Naive thymus-derived CD4-positive, alpha-beta T cell (primary cell): ENCODE measurements around the gene CRACR2B. TPM values are rescaled to one million over a fixed set of nuclear protein-coding genes. Genes with fewer than 3 reads are reported as not detected.

Experiments used
- ATAC-seq: fragments of 150-1000 bp; cut with Tn5 transposase; 2 replicates; pipeline ENCODE4 v1.10.0; 2021; ENCODE audit warnings: mild to moderate bottlenecking, moderate library complexity
- CTCF ChIA-PET: fragments of 350-600 bp; sonication (Branson Sonifier 250); formaldehyde crosslinking; loops from one replicate; lab custom pipeline; 2021; ENCODE audit warnings: antibody characterized with exemption; lab: Charles Lee
- POLR2A ChIA-PET: fragments of 350-600 bp; sonication (Branson Sonifier 250); formaldehyde crosslinking; loops from one replicate; lab custom pipeline; 2021; ENCODE audit warnings: antibody characterized with exemption, inconsistent platforms; lab: Charles Lee
- DNase-seq, 9 donors: peaks; one replicate each; pipeline versions ENCODE4 v3.0.0 to v3.0.0-alpha.2; 2020 to 2022; ENCODE audit warnings: mixed read lengths in 1 of 9
- H3K27ac ChIP-seq: one replicate; pipeline ENCODE4 v1.7.0; 2013; ENCODE audit warnings: mild to moderate bottlenecking, low read depth, low read length, moderate library complexity
- H3K27me3 ChIP-seq, 2 donors: one replicate each; pipeline ENCODE4 v1.7.0; 2013; ENCODE audit warnings: low read length in 2 of 2, mild to moderate bottlenecking in 2 of 2, moderate library complexity in 2 of 2; ENCODE audit not compliant: control insufficient read depth in 2 of 2, insufficient read depth in 2 of 2
- H3K36me3 ChIP-seq, 3 experiments: 1 replicate in 2 of 3; 2 replicates in 1 of 3; pipeline ENCODE4 v1.7.0; 2013; ENCODE audit warnings: low read length in 3 of 3, mild to moderate bottlenecking in 3 of 3, moderate library complexity in 1 of 3; ENCODE audit not compliant: insufficient read depth in 3 of 3, control insufficient read depth in 2 of 3
- H3K4me1 ChIP-seq, 2 donors: one replicate each; pipeline ENCODE4 v1.7.0; 2013; ENCODE audit warnings: low read length in 2 of 2, mild to moderate bottlenecking in 2 of 2, moderate library complexity in 1 of 2; ENCODE audit not compliant: control insufficient read depth in 2 of 2, insufficient read depth in 2 of 2
- H3K4me3 ChIP-seq: 2 replicates; pipeline ENCODE4 v1.7.0; 2013; ENCODE audit warnings: mild to moderate bottlenecking, low read length
- H3K9me3 ChIP-seq, 3 experiments: 1 replicate in 2 of 3; 2 replicates in 1 of 3; pipeline ENCODE4 v1.7.0; 2013; ENCODE audit warnings: low read length in 3 of 3; ENCODE audit not compliant: control insufficient read depth in 2 of 3
- H3K27ac Mint-ChIP-seq, 9 donors: one replicate each; pipeline ENCODE4 v1.8.0; 2020 to 2022; ENCODE audit warnings: mixed read lengths in 9 of 9, mild to moderate bottlenecking in 8 of 9, moderate library complexity in 5 of 9, inconsistent platforms in 2 of 9
- H3K27me3 Mint-ChIP-seq, 5 donors: one replicate each; pipeline ENCODE4 v1.8.0; 2021 to 2022; ENCODE audit warnings: mixed read lengths in 5 of 5, mild to moderate bottlenecking in 1 of 5
- H3K36me3 Mint-ChIP-seq, 5 donors: one replicate each; pipeline ENCODE4 v1.8.0; 2020 to 2022; ENCODE audit warnings: mixed read lengths in 5 of 5, mild to moderate bottlenecking in 3 of 5, inconsistent platforms in 1 of 5
- H3K4me1 Mint-ChIP-seq, 7 donors: one replicate each; pipeline ENCODE4 v1.8.0; 2020 to 2022; ENCODE audit warnings: mixed read lengths in 7 of 7, mild to moderate bottlenecking in 3 of 7, inconsistent platforms in 1 of 7
- H3K4me3 Mint-ChIP-seq, 10 donors: one replicate each; pipeline ENCODE4 v1.8.0; 2020 to 2022; ENCODE audit warnings: mild to moderate bottlenecking in 10 of 10, mixed read lengths in 10 of 10, moderate library complexity in 6 of 10, inconsistent platforms in 2 of 10
- H3K9me3 Mint-ChIP-seq, 11 donors: one replicate each; pipeline ENCODE4 v1.8.0; 2020 to 2022; ENCODE audit warnings: mixed read lengths in 11 of 11, mild to moderate bottlenecking in 4 of 11, inconsistent platforms in 1 of 11, moderate library complexity in 1 of 11
- intact Hi-C, 2 donors: fragments of 100-400 bp; cut with micrococcal nuclease; formaldehyde crosslinking; loops; one replicate each; pipeline ENCODE4 v1.15.1; 2023
- polyA plus RNA-seq, 2 donors: library from polyadenylated mRNA; unstranded; fragments of 300-500 nt; fragmentation: Illumina TruSeq; gene quantifications; one replicate each; pipeline ENCODE4 v1.2.3, GENCODE V29; 2021
- total RNA-seq, 6 experiments: library from RNA in 5 of 6; stranded (reverse) in 5 of 6; gene quantifications; 1 replicate in 5 of 6; 2 replicates in 1 of 6; pipeline ENCODE4 v1.2.3 and lab custom pipeline; 2021 to 2026

CRACR2B gene
- total and polyA plus RNA-seq, 7 experiments from 2014 or later = 0.62 to 3.9 (median 2.0) TPM; not detected in 3

DNA sequence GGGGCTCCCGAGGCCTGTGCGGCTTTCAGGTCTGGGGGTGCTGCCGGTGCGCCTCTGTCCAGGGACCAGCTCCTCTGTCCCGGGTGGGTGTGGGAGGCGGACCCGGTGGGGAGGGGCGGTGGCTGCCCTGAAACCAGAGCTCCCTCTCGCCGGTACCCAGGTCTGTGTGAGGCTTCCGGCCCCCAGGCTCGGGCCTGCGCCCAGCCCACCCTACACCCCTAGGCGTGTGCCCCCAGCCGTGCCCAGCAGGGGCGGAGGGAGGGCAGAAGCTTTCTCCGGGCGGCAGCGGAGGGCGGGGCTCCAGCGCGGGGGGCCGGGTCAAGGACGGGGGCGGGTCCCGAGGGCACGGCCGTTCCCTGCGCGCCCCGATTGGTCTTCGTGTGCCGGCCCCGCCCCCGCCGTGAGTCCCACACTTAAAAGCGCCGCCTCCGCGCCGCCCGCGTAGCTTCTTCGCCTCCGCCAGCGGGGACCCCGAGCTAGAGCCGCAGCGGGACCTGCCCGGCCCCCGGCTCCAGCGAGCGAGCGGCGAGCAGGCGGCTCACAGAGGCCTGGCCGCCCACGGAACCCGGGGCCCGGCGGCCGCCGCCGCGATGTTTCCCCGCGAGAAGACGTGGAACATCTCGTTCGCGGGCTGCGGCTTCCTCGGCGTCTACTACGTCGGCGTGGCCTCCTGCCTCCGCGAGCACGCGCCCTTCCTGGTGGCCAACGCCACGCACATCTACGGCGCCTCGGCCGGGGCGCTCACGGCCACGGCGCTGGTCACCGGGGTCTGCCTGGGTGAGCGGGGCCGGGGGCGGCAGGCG, 8.4 kb upstream of the CRACR2B start:
- Mint-ChIP-seq H3K36me3 (no peaks in the 10 kb centered on the region), H3K27me3 (no peaks in the 10 kb centered on the region), H3K4me3 (peak overlapping the region; percentile 82 to 92 (median 86)), H3K4me1 (peaks cover 0 to 24% (median 13%) of the 10 kb centered on the region in 7 donors), H3K9me3 (no peaks in the 10 kb centered on the region), H3K27ac (peak overlapping the region in 7 of 9 donors; percentile 67 to 93 (median 86))
- H3K27me3 ChIP-seq = no peaks in the 10 kb centered on the region
- ChIA-PET POLR2A (interaction anchor here (0.5 to 5.1 kb wide), 21 partner anchors 8 to 612 kb away, joined by 3 to 79 read pairs (median 6); partner anchors contain the start of genes BET1L, CD151, CRACR2B and DEAF1), CTCF (interaction anchor here (0.5 to 1.2 kb wide), 5 partner anchors 8 to 612 kb away, joined by 3 to 6 read pairs (median 3); partner anchors contain the start of genes BET1L and RIC8A)
- H3K9me3 ChIP-seq = no peaks in the 10 kb centered on the region
- H3K4me3 ChIP-seq = peak overlapping the region; percentile 86
- ATAC-seq (peak; percentile 86), DNase-seq (peak; percentile 85 to 95 (median 92))
- peaks cover 12 to 15% of the 10 kb centered on the region in 2 donors for H3K4me1 ChIP-seq
- intact Hi-C loops = loop anchor here (1.0 kb wide), 6 partner anchors 10 to 313 kb away; partner anchors contain the start of genes RPLP2 (in 2 of the 2), PIDD1 (in 1 of the 2), POLR2L (in 1 of the 2) and SLC25A22 (in 1 of the 2)
- H3K27ac ChIP-seq = peak overlapping the region; percentile 91
- peaks cover 0 to 40% (median 0%) of the 10 kb centered on the region in 3 experiments for H3K36me3 ChIP-seq

DNA sequence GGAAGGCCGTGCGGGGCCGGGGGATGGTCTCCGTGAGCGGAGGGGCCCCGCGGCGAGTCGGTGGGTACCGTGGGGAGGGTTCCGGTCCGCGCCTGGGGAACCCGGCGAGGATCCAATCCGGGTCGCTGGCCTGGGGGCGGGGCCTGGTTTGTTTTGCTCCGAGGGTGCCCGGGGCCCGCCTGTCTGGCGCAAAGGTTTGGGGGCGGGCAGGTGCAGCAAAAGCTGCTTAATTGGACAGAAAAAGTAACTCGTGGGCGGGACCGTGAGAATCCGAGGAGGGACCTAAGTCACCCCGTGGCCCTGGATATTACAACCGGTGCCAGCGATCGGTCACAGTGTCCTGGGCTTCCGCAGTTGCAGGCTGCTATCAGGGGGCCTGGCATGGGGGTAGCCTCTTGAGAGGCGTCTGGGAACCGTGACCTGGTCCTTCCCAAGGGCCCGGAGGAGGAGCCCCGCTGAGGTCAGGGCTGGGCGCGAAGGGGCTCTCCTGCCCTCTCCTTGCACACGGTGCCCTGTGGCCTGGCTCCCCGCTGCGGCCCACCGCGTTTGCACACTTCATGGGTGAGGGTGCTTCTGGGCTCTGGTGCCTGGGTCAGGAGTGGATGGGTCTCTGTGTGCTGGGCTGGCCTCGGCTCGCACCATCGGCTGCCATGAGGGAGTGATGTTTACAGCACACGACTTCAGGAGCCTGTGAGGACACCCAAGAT, 7.6 kb upstream of the CRACR2B start:
- H3K27ac ChIP-seq = peak overlapping the region; percentile 91
- CTCF ChIA-PET = interaction anchor here (0.9 kb wide), 1 partner anchor 9 kb away, joined by 3 read pairs; no protein-coding TSS in a partner anchor
- peaks cover 12 to 15% of the 10 kb centered on the region in 2 donors for H3K4me1 ChIP-seq

GRCh38 chr11:820655-821511, 6.8 kb upstream of the CRACR2B start:
- peaks cover 0 to 2% (median 0%) of the 10 kb centered on the region in 11 donors for H3K9me3 Mint-ChIP-seq
- POLR2A ChIA-PET = interaction anchor here (0.5 to 5.1 kb wide), 14 partner anchors 9 to 1037 kb away, joined by 3 to 79 read pairs (median 8); partner anchors contain the start of genes CD151, CRACR2B, PIDD1 and POLR2L
- ATAC-seq = no peak
- H3K4me3 ChIP-seq = peak overlapping the region; percentile 86
- H3K36me3 ChIP-seq = peaks cover 0 to 51% (median 0%) of the 10 kb centered on the region in 3 experiments
- peak overlapping the region in 7 of 9 donors; percentile 43 to 91 (median 62) for H3K27ac Mint-ChIP-seq
- intact Hi-C loops = loop anchor here (1.0 kb wide), 2 partner anchors 9 to 21 kb away; partner anchors contain the start of genes POLR2L (in 1 of the 2) and TSPAN4 (in 1 of the 2)
- H3K4me3 Mint-ChIP-seq = peak overlapping the region; percentile 82 to 92 (median 86)
- peaks cover 0 to 9% (median 0%) of the 10 kb centered on the region in 5 donors for H3K36me3 Mint-ChIP-seq
- peak overlapping the region; percentile 91 for H3K27ac ChIP-seq
- CTCF ChIA-PET = no interaction called here
- H3K9me3 ChIP-seq = no peaks in the 10 kb centered on the region
- no peak for DNase-seq
- peaks cover 0 to 24% (median 13%) of the 10 kb centered on the region in 7 donors for H3K4me1 Mint-ChIP-seq
- H3K27me3 ChIP-seq = no peaks in the 10 kb centered on the region
- H3K4me1 ChIP-seq = peaks cover 12 to 15% of the 10 kb centered on the region in 2 donors
- no peaks in the 10 kb centered on the region for H3K27me3 Mint-ChIP-seq

More for the DNA sequence above, 7.6 kb upstream of the CRACR2B start:
- intact Hi-C loops = loop anchor here (1.0 kb wide), 7 partner anchors 10 to 314 kb away; partner anchors contain the start of genes POLR2L (in 2 of the 2), RPLP2 (in 2 of the 2), TSPAN4 (in 2 of the 2) and PIDD1 (in 1 of the 2)
- Histone ChIP-seq H3K9me3 (no peaks in the 10 kb centered on the region), H3K4me3 (peak overlapping the region; percentile 86), H3K27me3 (no peaks in the 10 kb centered on the region), H3K36me3 (peaks cover 0 to 47% (median 0%) of the 10 kb centered on the region in 3 experiments)
- POLR2A ChIA-PET = interaction anchor here (0.5 to 5.1 kb wide), 18 partner anchors 9 to 702 kb away, joined by 3 to 79 read pairs (median 7); partner anchors contain the start of genes BET1L, CD151, CRACR2B and DEAF1
- H3K27me3 Mint-ChIP-seq = no peaks in the 10 kb centered on the region
- peak; percentile 86 for ATAC-seq
- peak; percentile 88 to 97 (median 96) for DNase-seq
- H3K4me3 Mint-ChIP-seq = peak overlapping the region; percentile 82 to 92 (median 86)
- peak overlapping the region in 8 of 9 donors; percentile 67 to 93 (median 86) for H3K27ac Mint-ChIP-seq
- H3K4me1 Mint-ChIP-seq = peaks cover 0 to 24% (median 13%) of the 10 kb centered on the region in 7 donors
- H3K36me3 Mint-ChIP-seq = peaks cover 0 to 5% (median 0%) of the 10 kb centered on the region in 5 donors
- peaks cover 0 to 2% (median 0%) of the 10 kb centered on the region in 11 donors for H3K9me3 Mint-ChIP-seq

- H3K27ac ChIP-seq = no peak overlapping the region
- H3K27me3 Mint-ChIP-seq = peaks cover 0 to 3% (median 0%) of the 10 kb centered on the region in 5 donors
- POLR2A ChIA-PET = interaction anchor here (0.8 to 5.1 kb wide), 7 partner anchors 8 to 1036 kb away, joined by 4 to 79 read pairs (median 28); partner anchors contain the start of genes CD151, CRACR2B, PIDD1 and POLR2L
These were observed 6.0 kb upstream of the CRACR2B start for GRCh38 chr11:821512-822371.

More at GRCh38 chr11:821512-822371, 6.0 kb upstream of the CRACR2B start:
- DNase-seq (no peak), ATAC-seq (no peak)
- peaks cover 0 to 2% (median 0%) of the 10 kb centered on the region in 11 donors for H3K9me3 Mint-ChIP-seq
- intact Hi-C loops = no loop called here
- H3K4me3 ChIP-seq = no peak overlapping the region
- peaks cover 19 to 21% of the 10 kb centered on the region in 2 donors for H3K4me1 ChIP-seq
- peak overlapping the region in 4 of 9 donors; percentile 8 to 91 (median 50) for H3K27ac Mint-ChIP-seq
- peaks cover 0 to 9% (median 0%) of the 10 kb centered on the region in 5 donors for H3K36me3 Mint-ChIP-seq
- H3K36me3 ChIP-seq = peaks cover 0 to 51% (median 0%) of the 10 kb centered on the region in 3 experiments
- CTCF ChIA-PET = no interaction called here
- H3K27me3 ChIP-seq = no peaks in the 10 kb centered on the region
- no peaks in the 10 kb centered on the region for H3K9me3 ChIP-seq
- H3K4me3 Mint-ChIP-seq = peak overlapping the region in 8 of 10 donors; percentile 28 to 92 (median 44)
- H3K4me1 Mint-ChIP-seq = peaks cover 0 to 28% (median 17%) of the 10 kb centered on the region in 7 donors
